BLaER1 (cell line): Measurements from ENCODE around the gene TAP1.
"Not testable (repeated sequence)": the region's sequence is repeated elsewhere in the genome, so short reads cannot be mapped to it uniquely, and the experiment has no call there.

Experiments
- H3K27ac ChIP-seq: shearing (Covaris generic); formaldehyde crosslinking; 2 replicates; pipeline ENCODE4 v1.8.1; 2022
- H3K27me3 ChIP-seq: shearing (Covaris generic); formaldehyde crosslinking; 2 replicates; pipeline ENCODE4 v1.8.1; 2022
- H3K36me3 ChIP-seq: shearing (Covaris generic); formaldehyde crosslinking; 2 replicates; pipeline ENCODE4 v1.8.1; 2022
- H3K4me1 ChIP-seq: shearing (Covaris generic); formaldehyde crosslinking; 2 replicates; pipeline ENCODE4 v1.8.1; 2022
- H3K4me2 ChIP-seq: shearing (Covaris generic); formaldehyde crosslinking; 2 replicates; pipeline ENCODE4 v1.8.1; 2022
- H3K4me3 ChIP-seq: shearing (Covaris generic); formaldehyde crosslinking; 2 replicates; pipeline ENCODE4 v1.8.1; 2022
- H3K9ac ChIP-seq: shearing (Covaris generic); formaldehyde crosslinking; 2 replicates; pipeline ENCODE4 v1.8.1; 2022
- H3K9me3 ChIP-seq: shearing (Covaris generic); formaldehyde crosslinking; 2 replicates; pipeline ENCODE4 v1.8.1; 2022
- H4K20me1 ChIP-seq: shearing (Covaris generic); formaldehyde crosslinking; 2 replicates; pipeline ENCODE4 v1.8.1; 2022
- Cebpa-rat ChIP-seq: shearing (Covaris generic); IDR thresholded peaks from 2 replicates; pipeline ENCODE4 v1.8.1; 2022

Gene TAP1

GRCh38 chr6:32883789-32884188, 30.3 kb upstream of the TAP1 start:
- H3K4me1 ChIP-seq = peaks cover 12% of the 10 kb centered on the region
- H3K4me2 ChIP-seq = peak overlapping the region; percentile 49
- H3K27ac ChIP-seq = no peak overlapping the region

GRCh38 chr6:32882879-32883250, 29.4 kb upstream of the TAP1 start:
- H3K9ac ChIP-seq = no peak overlapping the region
- H4K20me1 ChIP-seq = no peaks in the 10 kb centered on the region
- no peaks in the 10 kb centered on the region for H3K9me3 ChIP-seq
- no peak for TF ChIP-seq Cebpa-rat
- H3K4me1 ChIP-seq = peaks cover 12% of the 10 kb centered on the region
- H3K27ac ChIP-seq = no peak overlapping the region
- H3K27me3 ChIP-seq = no peaks in the 10 kb centered on the region
- H3K36me3 ChIP-seq = peaks cover 5% of the 10 kb centered on the region; the same call in 1 of the 2 replicates
- no peak overlapping the region for H3K4me2 ChIP-seq
- no peak overlapping the region for H3K4me3 ChIP-seq

More at GRCh38 chr6:32883789-32884188, 30.3 kb upstream of the TAP1 start:
- no peaks in the 10 kb centered on the region for H3K9me3 ChIP-seq
- no peak overlapping the region for H3K4me3 ChIP-seq
- H3K36me3 ChIP-seq = peaks cover 5% of the 10 kb centered on the region; the same call in 1 of the 2 replicates
- TF ChIP-seq Cebpa-rat = no peak
- H3K9ac ChIP-seq = no peak overlapping the region
- no peaks in the 10 kb centered on the region for H4K20me1 ChIP-seq
- H3K27me3 ChIP-seq = no peaks in the 10 kb centered on the region

GRCh38 chr6:32880962-32881361, 27.5 kb upstream of the TAP1 start:
- not testable (repeated sequence) for H3K27me3 ChIP-seq, H3K27ac ChIP-seq, H3K4me2 ChIP-seq, H3K9me3 ChIP-seq, H3K9ac ChIP-seq, H3K4me3 ChIP-seq, H4K20me1 ChIP-seq, H3K36me3 ChIP-seq
- peaks cover 12% of the 10 kb centered on the region for H3K4me1 ChIP-seq

- Histone ChIP-seq H3K27ac (no peak overlapping the region), H3K9ac (no peak overlapping the region), H3K4me2 (no peak overlapping the region), H3K36me3 (peaks cover 5% of the 10 kb centered on the region; the same call in 1 of the 2 replicates), H3K4me3 (no peak overlapping the region), H3K9me3 (no peaks in the 10 kb centered on the region), H3K27me3 (no peaks in the 10 kb centered on the region), H4K20me1 (no peaks in the 10 kb centered on the region), H3K4me1 (peaks cover 12% of the 10 kb centered on the region)
- no peak for TF ChIP-seq Cebpa-rat
These were observed 26.2 kb upstream of the TAP1 start for GRCh38 chr6:32879691-32880090.

- Histone ChIP-seq H3K27ac (no peak overlapping the region), H4K20me1 (no peaks in the 10 kb centered on the region), H3K36me3 (peaks cover 5% of the 10 kb centered on the region; the same call in 1 of the 2 replicates), H3K4me1 (no peaks in the 10 kb centered on the region), H3K9me3 (no peaks in the 10 kb centered on the region), H3K27me3 (no peaks in the 10 kb centered on the region), H3K4me2 (no peak overlapping the region), H3K9ac (no peak overlapping the region), H3K4me3 (no peak overlapping the region)
- no peak for TF ChIP-seq Cebpa-rat
These were observed 23.1 kb upstream of the TAP1 start for GRCh38 chr6:32876603-32877002.

GRCh38 chr6:32873947-32874346, 20.4 kb upstream of the TAP1 start:
- not testable (repeated sequence) for H3K27ac ChIP-seq, H3K9me3 ChIP-seq, H3K36me3 ChIP-seq, H3K27me3 ChIP-seq, H3K4me3 ChIP-seq, H3K4me2 ChIP-seq, H3K9ac ChIP-seq, H4K20me1 ChIP-seq, H3K4me1 ChIP-seq

- TF ChIP-seq Cebpa-rat = no peak
- H3K27ac ChIP-seq = no peak overlapping the region
- H4K20me1 ChIP-seq = no peaks in the 10 kb centered on the region
- no peak overlapping the region for H3K9ac ChIP-seq
- no peaks in the 10 kb centered on the region for H3K9me3 ChIP-seq
- no peaks in the 10 kb centered on the region for H3K27me3 ChIP-seq
- H3K4me1 ChIP-seq = peaks cover 31% of the 10 kb centered on the region
- no peak overlapping the region for H3K4me3 ChIP-seq
- H3K4me2 ChIP-seq = no peak overlapping the region
- H3K36me3 ChIP-seq = no peaks in the 10 kb centered on the region
These were observed 14.8 kb upstream of the TAP1 start for GRCh38 chr6:32868257-32868788.

- TF ChIP-seq Cebpa-rat = no peak
- Histone ChIP-seq H3K27me3 (no peaks in the 10 kb centered on the region), H4K20me1 (no peaks in the 10 kb centered on the region), H3K4me3 (no peak overlapping the region), H3K9me3 (no peaks in the 10 kb centered on the region), H3K4me2 (peak overlapping the region; percentile 38), H3K4me1 (peaks cover 31% of the 10 kb centered on the region), H3K36me3 (no peaks in the 10 kb centered on the region), H3K9ac (peak overlapping the region; percentile 29; the same call in 1 of the 2 replicates), H3K27ac (no peak overlapping the region)
These were observed 14.2 kb upstream of the TAP1 start for GRCh38 chr6:32867554-32868256.

GRCh38 chr6:32867022-32867477, 13.5 kb upstream of the TAP1 start:
- peak overlapping the region; percentile 38 for H3K4me2 ChIP-seq
- H4K20me1 ChIP-seq = no peaks in the 10 kb centered on the region
- peak overlapping the region; percentile 29; the same call in 1 of the 2 replicates for H3K9ac ChIP-seq
- H3K9me3 ChIP-seq = no peaks in the 10 kb centered on the region
- H3K4me3 ChIP-seq = no peak overlapping the region
- peaks cover 31% of the 10 kb centered on the region for H3K4me1 ChIP-seq
- H3K27ac ChIP-seq = no peak overlapping the region
- no peaks in the 10 kb centered on the region for H3K36me3 ChIP-seq
- no peak for TF ChIP-seq Cebpa-rat
- no peaks in the 10 kb centered on the region for H3K27me3 ChIP-seq

- Histone ChIP-seq H3K9ac (no peak overlapping the region), H3K9me3 (no peaks in the 10 kb centered on the region), H3K4me3 (no peak overlapping the region), H3K36me3 (peaks cover 5% of the 10 kb centered on the region), H3K4me2 (no peak overlapping the region), H4K20me1 (no peaks in the 10 kb centered on the region), H3K27me3 (no peaks in the 10 kb centered on the region), H3K4me1 (peaks cover 33% of the 10 kb centered on the region), H3K27ac (no peak overlapping the region)
- no peak for TF ChIP-seq Cebpa-rat
These were observed 12.4 kb upstream of the TAP1 start for GRCh38 chr6:32865724-32866443.
